ENCODE measurements around the gene AK2.

DNA sequence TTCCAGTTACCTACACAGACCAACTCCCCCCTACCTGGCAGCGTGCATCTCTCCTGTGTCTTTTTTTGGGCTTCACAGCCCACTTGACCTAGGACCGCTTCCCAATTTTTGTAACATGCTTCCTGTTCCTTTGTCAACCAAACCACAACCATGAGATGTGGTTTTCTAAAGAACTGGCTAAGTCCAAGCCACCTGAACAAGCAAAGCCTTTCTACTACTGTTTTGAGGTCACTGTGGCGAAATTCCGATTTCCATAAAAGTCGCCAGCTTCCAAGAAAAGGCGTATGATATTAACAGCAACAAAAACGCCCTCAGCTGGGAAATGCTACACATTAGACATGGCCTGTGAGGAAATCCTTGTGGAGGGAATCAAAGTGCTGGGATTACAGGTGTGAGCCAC is 12.7 kb upstream of the AK2 start:
- TF ChIP-seq GLIS3 (CRISPR knock-in tag; IDR thresholded peaks at IDR 0.05) (no peak), ZFP30 (CRISPR knock-in tag; IDR thresholded peaks at IDR 0.05) (no peak), ARNTL (CRISPR knock-in tag; IDR thresholded peaks at IDR 0.05; ENCODE audit: borderline replicate concordance, low read depth) (no peak), ZNF70 (CRISPR knock-in tag; IDR thresholded peaks at IDR 0.05) (no peak), ESRRG (CRISPR knock-in tag; IDR thresholded peaks at IDR 0.05) (no peak), OSR1 (CRISPR knock-in tag; IDR thresholded peaks at IDR 0.05) (no peak), TCF4 (CRISPR knock-in tag; IDR thresholded peaks at IDR 0.05; ENCODE audit: borderline replicate concordance) (no peak), ZFP3 (CRISPR knock-in tag; IDR thresholded peaks at IDR 0.05) (no peak), ZNF8 (CRISPR knock-in tag; IDR thresholded peaks at IDR 0.05) (no peak), RARB (CRISPR knock-in tag; IDR thresholded peaks at IDR 0.05) (no peak), SNAI2 (CRISPR knock-in tag; IDR thresholded peaks at IDR 0.05) (no peak)
- TF ChIP-seq, protein P1, sequence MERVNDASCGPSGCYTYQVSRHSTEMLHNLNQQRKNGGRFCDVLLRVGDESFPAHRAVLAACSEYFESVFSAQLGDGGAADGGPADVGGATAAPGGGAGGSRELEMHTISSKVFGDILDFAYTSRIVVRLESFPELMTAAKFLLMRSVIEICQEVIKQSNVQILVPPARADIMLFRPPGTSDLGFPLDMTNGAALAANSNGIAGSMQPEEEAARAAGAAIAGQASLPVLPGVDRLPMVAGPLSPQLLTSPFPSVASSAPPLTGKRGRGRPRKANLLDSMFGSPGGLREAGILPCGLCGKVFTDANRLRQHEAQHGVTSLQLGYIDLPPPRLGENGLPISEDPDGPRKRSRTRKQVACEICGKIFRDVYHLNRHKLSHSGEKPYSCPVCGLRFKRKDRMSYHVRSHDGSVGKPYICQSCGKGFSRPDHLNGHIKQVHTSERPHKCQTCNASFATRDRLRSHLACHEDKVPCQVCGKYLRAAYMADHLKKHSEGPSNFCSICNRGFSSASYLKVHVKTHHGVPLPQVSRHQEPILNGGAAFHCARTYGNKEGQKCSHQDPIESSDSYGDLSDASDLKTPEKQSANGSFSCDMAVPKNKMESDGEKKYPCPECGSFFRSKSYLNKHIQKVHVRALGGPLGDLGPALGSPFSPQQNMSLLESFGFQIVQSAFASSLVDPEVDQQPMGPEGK (CRISPR knock-in tag; IDR thresholded peaks at IDR 0.05; ENCODE audit: borderline replicate concordance) = no peak

Data from SK-N-SH treated with all-trans-retinoic acid at 6 μM for 48 hours (cell line).